HG02571 (cell line): ENCODE results near the gene ZFYVE28.

Experiments
- ATAC-seq: cut with Tn5 transposase; IDR thresholded peaks from one replicate; pipeline ENCODE4 v1.9.1; 2021; ENCODE audit warnings: mild to moderate bottlenecking, moderate library complexity; ENCODE audit not compliant: unreplicated experiment

Gene ZFYVE28

GRCh38 chr4:2370597-2371320 lies 47.7 kb downstream of the ZFYVE28 start:
- no peak for ATAC-seq

DNA sequence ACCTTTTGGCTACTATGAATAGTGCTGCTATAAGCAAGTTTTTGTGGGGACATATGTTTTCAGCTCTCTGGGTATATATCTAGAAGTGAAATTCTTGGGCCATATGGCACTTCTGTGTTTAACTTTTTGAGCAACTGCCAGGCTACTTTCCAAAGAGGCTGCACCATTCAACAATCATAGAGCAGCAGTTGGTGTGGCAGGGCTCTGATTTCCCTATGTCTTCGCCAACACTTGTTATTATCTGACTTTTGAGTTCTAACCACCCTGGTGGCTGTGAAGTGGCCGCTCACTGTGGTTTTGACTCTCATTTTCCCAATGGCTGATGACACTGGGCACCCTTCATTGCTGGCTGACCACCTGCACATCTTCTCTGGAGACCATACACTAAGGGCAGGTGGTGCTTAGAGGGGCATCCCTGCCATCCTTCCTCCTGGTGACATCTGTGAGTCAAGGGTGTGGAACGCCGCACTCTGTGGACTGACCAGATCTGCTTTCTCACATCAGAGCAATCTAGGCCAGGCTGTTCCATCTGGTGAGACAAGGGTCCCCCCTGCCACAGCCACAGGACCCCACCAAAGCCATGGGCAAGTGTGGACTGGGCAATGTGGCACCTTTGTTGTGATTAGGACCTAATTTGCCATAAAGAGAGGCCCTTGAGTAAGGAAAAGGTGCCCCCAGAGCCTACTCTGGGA lies 49.6 kb downstream of the ZFYVE28 start:
- ATAC-seq = no peak

DNA sequence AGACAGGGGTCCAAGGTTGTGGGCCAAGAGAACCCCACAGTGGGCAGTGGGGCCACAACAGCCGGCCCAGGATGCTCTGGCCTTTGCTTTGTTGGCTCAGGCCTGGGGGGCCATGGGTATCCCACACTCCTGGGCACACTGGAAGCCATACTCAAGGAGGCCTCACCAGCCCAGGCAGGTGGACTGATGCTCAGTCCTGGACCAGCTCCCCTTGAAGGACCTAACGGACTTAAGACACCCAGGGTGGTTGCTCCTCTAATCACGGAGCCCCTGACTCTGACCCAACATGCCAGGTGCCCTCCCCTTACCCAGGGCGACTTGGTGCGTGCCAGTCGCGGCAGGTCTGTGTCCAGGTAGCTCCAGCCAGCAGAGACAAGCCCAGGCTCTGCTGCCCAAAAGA lies 50.8 kb downstream of the ZFYVE28 start:
- ATAC-seq = no peak

GRCh38 chr4:2366252-2367192 lies 51.9 kb downstream of the ZFYVE28 start:
- ATAC-seq = no peak

GRCh38 chr4:2365913-2366210 lies 52.6 kb downstream of the ZFYVE28 start:
- ATAC-seq = no peak

DNA sequence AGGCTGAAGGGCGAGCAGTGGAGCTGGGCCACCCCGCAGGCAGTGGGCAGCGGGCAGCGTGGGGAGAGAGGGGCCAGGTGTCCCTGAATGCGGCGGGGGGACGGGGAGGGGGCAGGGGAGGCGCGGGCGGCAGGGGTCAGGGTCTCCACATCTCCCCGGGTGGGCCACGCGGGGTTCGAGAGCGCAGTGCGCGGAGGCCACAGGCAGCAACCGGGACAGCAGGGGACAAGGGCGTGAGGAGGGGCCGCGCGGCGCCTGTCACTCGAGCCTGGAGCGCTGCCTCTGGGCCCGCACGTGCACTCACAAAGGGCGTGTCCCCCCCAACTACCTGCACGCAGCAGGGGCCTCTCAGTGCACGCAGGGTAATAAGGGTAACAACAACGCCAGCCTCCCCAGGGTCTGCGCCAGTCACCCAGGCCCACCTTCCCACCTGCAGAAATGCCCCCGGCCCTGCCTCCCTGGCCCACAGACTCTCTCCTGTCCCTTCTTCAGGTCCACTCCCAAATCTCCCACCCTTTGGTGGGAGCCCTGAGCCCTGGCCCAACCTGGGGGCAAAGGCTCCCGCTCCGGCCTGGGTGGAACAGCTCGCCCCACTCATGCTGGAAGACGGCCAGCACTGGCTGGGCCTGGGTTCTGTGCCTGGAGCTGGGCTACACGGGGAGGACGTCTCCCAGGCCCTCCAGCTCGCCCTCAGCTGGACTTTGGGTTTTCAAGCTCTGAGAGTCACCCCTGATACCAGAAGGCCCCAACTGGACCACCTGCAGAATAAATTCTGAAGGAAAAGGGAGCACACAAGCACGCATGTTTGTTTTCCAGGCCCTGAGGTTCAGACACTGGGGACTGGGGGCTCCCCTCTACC lies 53.2 kb downstream of the ZFYVE28 start:
- no peak for ATAC-seq

- no peak for ATAC-seq
These were observed 53.8 kb downstream of the ZFYVE28 start for GRCh38 chr4:2364654-2365053.

DNA sequence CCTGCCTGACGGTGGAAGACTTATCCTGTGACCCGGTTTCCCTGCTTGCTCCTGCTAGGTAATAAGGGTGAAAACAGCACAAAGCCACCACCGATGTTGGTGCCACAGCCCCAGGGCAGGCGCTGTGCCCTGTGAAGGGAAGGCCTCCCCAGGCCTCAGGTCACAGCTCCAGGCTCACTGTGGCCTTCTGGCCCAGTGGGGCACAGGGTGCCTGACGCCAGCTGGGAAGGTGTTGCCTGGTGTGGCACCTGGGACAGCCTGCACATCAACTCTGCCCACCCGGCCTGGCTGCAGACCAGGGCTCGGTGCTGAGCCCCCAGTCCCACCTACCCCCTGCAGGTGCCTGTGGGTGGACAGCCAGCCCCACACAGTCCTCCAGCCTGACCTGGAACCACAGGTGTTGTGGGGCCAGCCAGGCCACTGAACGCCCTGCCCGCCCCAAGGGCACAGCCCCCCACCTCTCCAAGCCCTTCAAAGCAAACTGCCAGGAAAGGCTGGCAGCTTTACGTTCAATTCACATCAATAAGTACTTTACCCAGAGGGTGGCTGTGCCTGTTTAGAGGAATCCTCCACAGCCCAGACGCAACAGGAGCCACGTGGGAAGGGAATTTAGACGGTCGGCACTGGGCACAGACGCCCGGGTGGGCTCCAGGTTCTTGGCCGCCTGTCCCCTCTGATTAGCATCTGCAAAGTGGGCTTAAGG lies 54.3 kb downstream of the ZFYVE28 start:
- ATAC-seq = no peak

GRCh38 chr4:2363056-2363721 lies 55.3 kb downstream of the ZFYVE28 start:
- no peak for ATAC-seq

DNA sequence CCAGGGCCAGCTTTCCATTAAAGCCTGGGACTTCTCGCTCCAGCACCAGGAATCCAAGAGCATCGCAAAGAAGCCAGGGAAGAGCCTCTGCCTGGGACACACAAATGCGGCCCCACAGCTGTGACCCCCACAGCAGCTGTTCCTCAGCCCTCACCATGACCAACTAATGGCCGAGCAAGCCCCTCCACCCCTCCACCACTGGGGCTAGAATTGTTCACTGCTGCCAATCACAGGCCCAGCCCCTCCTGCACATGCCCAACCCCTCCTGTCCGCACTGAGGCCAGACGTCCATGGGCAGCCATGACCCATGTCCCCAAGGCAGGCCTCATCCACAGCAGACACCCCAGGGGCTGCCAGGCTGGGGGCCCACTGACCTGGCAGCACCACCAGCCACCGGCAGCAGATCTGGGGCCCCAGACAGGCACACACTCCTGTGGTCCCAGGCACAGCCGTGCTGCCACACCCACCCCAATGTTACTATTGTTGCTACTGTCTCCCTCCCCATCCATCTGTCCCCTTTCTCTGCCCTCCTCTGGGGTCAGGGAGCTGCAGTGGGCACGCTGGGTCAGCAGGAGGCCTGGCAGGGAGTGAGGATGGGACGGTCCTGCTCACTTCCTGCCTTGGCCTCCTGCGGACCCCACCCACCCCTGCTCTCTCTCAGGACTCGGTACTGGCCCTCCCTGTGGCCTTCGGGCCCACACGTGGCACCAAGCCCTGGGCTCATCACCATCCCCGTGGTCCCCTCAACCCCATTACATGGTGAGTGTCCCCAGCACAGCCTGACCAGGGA lies 56.0 kb downstream of the ZFYVE28 start:
- ATAC-seq = no peak

- no peak for ATAC-seq
These were observed 56.8 kb downstream of the ZFYVE28 start for GRCh38 chr4:2361366-2362265.

DNA sequence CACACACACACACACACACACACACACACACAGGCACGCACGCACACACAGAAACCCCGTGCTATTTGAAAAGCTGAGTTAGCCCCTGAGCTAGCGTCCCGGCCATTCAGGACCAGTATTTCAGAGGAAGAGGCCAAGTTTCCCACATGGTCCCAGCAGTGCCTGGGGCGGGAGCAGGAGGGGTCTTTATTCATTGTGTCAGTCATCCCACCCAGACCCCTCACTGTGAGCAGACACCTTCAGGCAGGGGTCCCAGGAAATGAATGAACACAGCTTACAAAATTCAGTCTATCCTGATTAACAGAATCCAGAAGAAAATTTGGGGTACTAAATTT lies 58.1 kb downstream of the ZFYVE28 start:
- no peak for ATAC-seq

DNA sequence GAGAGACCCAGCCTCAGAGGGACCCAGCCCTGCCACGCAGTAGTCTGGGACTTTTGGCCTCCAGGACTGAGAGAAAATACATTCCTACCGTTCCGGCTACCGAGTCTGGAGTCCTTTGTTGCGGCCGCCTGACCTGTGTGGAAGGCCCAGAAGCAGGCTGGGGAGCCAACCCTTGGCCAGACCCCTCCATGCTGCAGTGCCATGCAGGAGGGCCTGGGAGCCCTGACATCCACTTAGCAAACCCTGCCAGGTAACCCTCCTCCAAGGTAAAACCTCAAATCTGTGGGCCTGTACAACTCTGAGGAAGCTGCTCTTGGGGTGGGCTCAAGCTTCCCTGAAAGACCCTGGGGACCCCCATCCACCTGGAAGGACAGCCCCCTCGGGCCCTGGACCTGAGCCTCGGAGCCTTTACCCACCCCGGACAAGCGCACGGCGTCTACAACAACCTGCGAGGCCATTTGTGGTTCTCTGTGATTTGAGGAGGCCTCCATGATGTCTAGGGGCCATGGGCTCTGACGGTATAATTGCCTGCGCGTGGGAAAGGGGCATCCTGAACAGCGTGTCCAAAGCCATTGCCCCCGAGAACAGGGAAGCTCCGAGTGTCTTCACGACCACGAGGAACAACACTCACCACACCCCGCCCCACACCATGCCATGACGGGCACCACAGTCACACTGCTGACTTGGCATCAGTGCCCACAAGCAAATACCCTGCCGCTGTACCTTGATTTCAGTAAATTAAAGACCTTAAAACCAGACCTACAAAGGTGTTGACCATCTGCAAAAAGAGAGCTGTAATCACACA lies 58.7 kb downstream of the ZFYVE28 start:
- ATAC-seq = no peak

DNA sequence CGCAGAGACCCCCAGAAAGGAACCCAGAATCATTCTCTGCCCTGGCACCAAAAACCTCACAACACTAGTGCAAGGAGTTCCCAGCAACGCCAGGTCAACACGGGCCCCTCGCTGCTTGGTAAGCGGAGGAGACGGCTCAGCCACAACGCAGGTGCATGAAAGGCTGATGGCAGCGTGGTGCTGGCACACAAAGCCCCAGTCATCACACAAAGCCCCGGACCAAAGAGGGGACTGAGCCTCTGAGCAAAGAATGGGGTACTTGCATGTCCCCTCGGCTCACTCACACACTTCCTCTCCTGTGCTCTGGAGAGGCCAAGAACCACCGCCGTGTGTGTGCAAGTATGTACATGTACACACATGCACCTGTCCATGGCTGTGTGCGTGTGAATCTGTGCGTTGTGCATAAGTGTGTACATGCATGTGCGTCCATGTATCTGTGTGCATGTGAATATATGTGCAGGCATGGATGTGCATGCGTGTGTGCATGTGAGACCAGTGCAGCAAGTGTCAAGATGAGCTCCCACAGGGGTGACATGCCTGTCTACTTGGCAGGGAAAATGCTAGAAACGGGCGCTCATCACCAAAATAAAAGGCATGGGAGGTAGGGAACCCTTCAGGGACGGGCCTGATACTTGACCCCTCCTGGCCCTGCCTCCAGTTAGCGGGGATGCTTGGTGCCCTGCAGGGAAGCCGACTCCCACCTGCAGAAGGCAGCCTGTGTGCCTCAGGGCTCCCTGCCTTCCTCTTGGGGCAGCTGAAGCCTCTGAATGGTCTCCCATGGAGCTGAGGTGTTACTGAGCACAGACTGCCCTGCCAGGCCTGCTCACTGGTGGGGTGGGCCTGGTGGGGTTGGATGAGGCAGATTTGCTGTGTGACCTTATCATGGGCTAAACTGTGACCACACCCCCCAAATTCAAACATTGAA lies 60.4 kb downstream of the ZFYVE28 start:
- ATAC-seq = no peak

- no peak for ATAC-seq
These were observed 62.0 kb downstream of the ZFYVE28 start for GRCh38 chr4:2356123-2357069.
